ENCODE results near the gene BCL2L14.
A peak's percentile ranks its signal among the peaks of the same experiment; 100 is the strongest.

BCL2L14 gene, protein sequence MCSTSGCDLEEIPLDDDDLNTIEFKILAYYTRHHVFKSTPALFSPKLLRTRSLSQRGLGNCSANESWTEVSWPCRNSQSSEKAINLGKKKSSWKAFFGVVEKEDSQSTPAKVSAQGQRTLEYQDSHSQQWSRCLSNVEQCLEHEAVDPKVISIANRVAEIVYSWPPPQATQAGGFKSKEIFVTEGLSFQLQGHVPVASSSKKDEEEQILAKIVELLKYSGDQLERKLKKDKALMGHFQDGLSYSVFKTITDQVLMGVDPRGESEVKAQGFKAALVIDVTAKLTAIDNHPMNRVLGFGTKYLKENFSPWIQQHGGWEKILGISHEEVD

DNA sequence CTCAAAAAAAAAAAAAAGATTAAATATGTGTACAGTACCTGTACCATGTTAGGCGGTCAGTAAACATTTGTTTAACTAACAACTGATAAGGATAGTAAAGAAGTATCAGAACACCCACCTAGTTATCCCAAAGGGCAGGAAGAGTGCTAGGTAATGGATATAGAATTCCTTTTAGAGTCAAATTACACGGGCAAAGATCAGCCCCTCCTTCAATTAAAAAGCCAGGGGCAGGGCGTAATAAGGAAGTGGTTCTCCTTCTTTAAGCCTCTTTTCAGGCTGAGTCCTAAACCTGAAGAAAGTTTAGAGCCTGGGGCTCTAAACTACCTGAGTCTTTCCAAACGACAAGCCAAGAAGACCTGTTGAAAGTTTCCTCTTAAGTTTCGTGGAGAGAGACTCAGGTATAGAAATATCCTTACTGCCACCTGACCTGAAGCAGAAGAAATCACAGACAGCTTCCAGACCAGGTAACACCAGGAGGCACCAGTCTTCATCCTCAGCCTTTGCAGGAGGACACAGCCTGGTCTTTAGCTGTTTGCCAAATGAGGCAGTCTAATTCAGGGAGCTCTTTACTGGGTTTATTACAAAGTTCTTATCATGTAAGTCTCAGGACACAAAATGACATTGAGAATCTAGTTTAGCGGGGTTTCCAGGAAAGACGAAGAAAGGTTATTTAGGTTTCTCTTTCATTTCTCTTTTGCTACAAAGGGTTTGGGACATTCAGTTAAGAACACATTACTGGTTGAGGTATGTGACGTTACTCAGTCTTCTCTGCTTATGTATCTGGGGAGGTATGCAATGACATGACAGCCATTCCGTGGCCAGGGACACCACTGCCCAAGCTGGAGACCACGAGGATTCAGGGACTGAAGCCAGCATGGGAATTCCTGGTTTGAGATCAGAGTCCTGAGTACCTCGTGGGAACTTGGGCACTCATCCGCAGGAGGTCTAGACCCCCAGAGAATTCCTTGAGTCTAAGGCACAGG lies at the start of gene BCL2L14:
Gene BCL2L14, plus strand, starts transcription at position 266 of the 983 bp plus-strand sequence. CDS start 8,367 bp downstream, outside the sequence.
- DNase-seq = peak; percentile 82

DNA sequence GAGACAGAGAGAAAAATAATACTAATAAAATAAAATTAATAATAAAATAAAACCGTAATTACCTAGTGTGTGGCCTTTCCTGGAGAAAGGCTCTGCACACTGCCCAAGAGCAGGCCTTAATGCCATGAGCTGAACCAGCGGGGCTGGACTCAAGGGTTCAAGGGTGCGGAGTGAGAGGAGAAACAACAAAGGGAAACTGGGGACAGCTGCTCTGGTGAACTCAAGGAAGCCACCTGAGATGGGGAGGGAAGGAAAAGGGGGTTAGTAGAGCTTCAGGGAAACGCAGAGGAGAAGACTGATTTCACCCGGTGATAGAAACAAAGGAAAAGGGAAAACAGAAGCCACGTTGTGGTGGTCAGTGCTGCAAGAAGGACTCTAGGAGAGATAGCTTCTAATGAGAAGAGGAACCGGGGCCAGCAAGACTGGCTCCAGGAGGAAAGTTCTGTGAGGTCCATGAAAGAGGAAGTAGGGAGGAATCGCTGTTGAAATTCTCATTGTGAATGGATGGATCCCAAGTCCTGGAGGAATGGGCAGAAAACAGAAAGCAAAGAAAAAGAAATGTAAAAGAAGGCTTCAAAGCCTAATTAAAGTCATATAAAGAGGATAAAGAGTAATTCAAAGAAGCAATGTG lies 48.3 kb upstream of the BCL2L14 start:
- peak; percentile 86 for DNase-seq

DNA sequence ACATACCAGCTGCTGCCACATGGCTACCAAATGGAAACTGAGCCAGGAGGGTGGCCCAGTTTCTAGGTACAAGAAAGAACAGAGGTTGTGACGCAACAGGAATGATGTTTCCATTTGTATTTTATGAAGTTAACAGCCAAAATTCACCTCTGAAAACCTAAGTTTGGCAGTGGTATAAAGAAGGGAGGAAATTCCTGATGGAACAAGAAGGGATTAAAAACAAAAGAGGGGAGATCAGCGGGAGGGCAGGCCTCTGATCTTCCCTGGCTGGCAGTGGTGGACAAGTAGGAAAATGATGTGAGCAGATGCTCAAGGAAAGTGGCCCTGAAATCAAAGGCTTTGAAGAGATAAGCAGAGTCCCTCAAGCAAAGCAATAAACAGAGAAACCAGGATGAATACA lies 47.3 kb upstream of the BCL2L14 start:
- no peak for DNase-seq

DNA sequence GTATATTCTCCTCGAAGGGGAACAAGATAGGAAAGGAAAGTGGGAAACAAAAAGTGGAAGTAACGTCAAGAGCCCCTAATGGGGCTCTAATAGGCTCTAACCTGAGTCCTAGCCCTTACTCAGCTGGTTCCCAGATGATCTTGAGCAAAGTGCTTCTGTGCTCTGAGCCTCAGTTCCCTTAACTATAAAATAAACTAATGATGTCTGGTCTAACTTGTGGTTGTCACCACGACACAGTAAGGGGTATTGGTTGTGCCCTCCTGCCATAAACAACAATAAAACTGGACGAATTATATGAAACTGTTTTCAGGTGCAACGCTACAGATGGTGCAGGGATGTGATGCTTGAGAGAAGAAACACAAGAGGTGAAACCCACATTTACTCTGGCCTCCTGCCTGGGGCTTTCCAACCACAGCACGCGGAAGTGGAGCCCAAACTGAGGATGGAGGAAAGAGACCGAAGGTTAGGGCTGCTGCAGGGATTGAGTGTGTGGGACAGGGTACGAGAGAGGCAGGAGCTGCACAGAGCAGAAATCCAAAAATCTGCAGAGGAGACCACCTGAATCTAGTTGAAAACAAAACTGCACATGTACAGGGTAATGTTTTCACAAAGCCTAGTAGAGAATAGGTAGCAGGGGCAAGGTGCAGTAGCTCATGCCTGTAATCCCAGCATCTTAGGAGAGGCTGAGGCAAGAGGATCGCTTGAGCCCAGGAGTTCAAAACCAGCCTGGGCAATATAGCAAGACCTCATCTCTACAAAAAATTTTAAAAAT lies 45.6 kb upstream of the BCL2L14 start:
- DNase-seq = peak; percentile 52

DNA sequence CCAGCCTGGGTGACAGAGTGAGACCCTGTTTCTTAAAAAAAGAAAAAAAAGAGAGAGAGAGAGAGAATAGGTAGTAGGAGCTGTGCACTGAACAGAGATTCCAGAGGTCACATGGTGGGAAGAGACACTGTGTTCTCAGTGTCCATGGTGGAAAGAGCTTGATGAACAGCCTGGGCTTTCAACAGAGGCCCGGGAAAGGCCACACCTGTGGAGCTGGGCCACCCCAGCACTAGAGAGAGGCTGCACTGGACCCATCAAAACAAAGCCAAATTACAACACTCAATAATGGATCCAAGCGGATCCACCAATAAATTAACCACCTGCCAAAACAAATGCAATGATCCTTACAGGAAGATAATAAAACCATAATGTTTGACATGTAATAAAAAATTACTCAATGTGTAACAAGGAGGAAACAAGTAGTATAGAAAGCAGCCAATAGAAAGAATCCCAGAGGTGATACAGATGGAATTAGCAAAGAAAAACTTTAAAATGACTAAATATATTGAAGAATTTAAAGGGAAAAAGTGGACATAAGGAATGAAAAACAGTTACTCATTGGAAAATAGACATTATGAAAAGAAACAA lies 44.8 kb upstream of the BCL2L14 start:
- no peak for DNase-seq

DNA sequence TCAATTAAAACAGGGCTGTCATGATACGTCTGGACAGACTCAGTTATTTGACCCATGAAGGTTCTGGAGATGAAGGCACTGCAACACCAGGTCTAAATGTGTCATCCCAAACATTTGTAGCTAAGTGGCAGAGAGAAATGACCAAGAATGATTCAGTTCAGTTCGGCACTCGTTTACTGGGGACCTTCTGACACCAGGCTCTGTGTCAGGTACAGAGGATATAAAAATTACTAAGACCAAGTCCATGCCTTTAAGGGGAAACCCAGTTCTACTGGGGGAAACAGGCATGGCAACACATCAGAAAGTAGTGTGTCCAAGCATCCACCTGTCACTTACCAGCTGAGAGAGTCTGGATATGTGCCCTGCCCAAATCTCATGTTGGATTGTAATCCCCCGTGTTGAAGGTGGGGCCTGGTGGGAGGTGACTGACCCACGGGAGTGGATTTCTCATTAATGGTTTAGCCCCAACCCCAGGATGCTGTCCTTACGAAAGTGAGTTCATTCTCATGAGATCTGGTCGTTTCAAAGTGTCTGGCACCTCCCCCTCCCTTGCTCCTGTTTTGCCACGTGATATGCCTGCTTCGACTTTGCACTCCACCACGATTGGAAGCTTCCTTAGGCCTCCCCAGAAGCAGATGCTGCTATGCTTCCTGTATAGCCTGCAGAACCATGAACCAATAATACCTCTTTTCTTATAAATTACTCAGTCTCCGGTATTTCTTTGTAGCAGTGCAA lies 41.9 kb upstream of the BCL2L14 start:
- DNase-seq = no peak

DNA sequence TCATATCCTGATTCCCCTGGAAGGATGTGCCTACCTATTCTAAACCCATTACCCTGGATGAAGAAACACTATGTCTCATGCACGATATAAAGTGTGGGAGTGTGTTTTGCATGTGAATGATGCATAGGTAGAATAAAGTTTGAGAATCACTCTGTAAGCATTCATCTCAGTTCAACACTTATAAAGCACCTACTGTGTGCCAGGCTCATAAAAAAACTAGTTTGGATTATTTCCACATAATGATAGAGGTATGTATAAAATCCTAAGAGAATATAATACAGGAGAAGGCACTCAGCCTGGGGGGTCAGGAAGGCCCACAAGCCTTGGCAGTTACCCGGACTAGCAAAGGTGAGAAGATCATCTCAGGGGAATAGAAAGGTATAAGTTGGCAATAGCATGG lies 41.1 kb upstream of the BCL2L14 start:
- no peak for DNase-seq

DNA sequence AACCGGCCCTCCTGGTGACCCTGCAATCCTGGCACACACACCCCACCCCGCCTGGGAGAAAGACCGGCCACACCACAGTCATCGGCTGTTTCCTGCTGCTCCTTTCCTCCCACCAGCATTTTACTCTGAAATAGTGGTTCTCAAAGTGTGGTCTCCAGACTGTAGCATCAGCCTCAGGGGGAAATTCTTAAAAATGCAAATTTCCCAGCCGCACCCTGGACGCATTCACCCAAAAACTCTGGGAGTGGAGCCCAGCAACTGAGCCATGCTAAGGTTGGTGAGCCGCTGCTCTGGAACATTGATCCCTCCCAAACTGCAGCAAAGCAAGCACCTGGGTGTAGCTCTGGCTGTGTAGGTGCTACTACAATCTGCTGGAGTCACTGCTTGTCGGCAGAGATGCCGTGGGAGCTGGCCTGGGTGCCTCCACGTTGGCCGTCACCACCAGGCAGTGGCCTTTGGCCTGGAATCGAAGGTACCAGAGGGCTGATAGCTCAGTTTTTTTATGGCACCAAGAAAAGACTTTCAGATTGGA lies 38.4 kb upstream of the BCL2L14 start:
- peak; percentile 32 for DNase-seq

DNA sequence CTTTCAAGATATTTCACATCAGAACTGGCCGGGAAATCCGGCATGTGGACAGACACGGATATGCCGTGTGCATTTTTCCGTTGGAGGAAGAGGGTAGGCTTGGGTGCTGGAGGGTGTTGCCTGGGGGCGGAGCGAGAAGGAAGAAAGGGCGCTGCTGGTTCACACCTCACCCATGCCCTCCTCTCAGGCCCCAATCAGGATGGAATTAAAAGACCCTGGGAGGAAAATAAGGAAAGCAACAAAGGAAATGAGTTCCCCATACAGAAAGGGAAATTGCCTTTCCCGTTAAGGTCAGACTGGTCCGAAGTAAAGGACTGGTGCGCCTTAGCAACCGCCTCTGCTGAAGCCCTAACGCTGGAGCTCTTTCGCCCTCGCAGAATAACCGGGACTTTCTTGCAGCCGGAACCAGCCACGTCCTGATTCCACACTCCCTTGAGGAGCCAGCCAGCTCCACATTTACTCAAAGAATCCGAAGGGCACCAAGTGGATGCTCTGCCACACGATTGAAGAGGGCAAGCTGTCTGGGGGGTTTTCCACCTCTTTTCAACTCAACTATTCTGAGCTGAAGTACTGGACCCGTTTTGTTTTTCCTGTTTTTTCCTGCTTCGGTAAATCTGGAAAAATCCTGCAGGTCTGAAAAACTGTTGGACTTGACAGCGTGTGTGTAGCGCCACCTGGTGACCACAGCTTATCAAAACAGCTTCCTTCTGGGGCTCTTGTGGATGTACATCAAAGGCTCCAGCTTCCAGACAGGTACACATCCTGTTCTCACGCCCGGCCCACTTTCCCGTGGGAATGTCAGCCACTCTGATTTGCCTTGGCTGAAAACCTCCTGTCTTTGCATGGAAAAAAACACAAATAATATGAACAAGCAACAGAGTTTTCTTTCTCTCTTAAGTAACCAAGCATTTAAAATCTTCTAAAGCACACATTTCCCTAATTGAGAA lies 37.6 kb upstream of the BCL2L14 start:
- peak; percentile 80 for DNase-seq

DNA sequence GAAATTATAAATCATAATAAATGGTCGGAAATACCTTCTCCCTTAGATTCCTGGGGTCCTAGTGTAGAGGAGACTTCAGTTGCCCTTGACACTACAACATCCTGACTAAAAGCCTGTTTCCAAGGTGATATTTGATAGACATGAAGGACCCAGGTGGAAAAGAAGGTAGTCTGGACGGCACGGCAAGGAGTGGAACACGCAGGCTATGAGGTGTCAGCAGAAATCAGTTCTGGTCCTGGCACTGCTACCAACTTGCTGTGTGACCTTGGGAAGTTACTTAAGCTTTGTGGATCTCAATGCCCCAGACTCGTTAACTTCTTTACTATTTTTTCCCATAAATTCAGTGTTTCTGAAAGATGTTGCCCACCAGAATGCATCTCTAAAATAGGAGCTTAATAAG lies 36.9 kb upstream of the BCL2L14 start:
- DNase-seq = no peak

DNA sequence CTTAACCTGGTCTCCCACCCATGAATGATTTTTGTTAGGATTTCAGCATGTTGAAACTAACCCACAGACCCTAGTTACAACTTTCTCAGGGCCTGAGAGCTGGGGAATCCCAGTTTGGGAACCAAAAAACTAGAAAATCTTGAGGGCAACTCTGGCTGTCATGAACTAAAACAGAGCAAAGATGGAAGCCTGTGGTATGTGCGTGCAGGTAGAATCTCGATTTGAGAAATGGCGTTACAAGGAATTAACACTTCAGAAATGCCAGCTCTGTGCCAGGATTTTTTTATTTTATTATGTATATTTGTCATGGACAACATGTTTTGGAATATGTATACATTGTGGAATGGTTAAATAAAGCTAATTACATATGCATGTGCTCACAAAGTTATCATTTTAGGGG lies 36.4 kb upstream of the BCL2L14 start:
- DNase-seq = no peak

DNA sequence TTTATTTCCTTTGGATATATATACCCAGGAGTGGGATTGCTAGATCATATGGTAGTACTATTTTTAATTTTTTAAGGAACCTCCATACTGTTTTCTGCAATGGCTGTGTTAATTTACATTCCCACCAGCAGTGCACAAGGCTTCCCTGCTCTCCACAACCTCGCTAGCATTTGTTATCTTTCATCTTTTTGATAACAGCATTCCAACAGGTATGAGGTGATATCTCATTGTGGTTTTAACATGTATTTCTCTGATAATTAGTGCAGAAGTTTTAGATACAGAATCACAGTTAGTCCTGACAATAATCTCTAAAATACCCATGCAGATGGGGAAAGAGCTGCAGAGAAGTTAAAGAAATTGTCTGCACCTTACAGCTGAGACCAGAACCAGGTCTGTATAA lies 35.5 kb upstream of the BCL2L14 start:
- DNase-seq = no peak

DNA sequence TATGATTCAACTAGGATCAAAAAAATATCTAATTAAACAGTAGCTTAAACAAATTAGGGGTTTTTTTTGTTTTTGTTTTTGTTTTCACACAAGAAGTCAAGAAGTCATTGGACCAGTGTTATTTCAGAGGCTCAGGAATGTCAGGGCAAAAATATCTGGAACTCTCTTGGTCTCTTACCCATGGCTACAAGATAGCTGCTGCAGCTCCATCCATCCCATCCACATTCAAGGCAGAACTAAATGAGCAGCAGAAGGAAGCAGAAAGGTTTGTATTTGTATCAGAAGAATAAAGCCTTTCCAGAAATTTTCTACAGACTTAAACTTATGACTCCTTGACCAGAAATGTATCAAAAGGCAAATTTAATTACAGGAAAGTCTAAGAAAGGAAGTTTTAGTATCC lies 33.8 kb upstream of the BCL2L14 start:
- DNase-seq = no peak

DNA sequence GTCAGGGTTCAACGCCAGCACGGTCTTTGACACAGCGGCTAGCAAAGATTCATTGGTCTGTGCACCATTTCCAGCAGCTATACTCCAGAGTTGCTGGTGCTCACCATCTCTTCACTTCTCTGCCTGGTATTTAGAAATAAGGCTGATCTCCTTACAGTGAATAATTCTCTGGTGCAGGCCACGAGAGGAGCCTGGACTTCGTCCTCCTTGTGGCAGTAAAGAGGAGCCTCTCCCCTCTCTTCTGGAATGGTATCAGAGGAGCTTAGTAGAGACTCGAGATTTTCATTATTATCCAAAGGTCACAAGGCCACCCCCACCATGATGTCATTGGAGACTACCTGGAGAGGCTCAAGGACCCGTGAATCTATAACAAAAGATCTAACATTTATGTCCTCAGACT lies 30.8 kb upstream of the BCL2L14 start:
- no peak for DNase-seq

DNA sequence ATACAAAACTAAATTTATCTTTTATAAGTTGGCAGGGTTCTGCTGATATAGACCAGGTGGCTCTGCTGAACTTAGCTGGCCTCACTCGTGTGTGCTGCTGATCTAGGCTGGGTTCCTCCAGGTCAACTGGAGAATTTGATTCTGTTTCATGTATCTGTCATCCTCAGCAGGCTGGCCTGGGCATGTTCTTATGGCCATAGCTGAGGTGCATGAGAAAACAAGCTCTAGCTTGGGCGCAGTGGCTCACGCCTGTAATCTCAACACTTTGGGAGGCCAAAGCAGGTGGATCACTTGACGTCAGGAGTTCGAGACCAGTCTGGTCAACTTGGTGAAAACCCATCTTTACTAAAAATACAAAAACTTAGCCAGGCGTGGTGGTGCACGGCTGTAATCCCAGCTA lies 24.3 kb upstream of the BCL2L14 start:
- no peak for DNase-seq

DNA sequence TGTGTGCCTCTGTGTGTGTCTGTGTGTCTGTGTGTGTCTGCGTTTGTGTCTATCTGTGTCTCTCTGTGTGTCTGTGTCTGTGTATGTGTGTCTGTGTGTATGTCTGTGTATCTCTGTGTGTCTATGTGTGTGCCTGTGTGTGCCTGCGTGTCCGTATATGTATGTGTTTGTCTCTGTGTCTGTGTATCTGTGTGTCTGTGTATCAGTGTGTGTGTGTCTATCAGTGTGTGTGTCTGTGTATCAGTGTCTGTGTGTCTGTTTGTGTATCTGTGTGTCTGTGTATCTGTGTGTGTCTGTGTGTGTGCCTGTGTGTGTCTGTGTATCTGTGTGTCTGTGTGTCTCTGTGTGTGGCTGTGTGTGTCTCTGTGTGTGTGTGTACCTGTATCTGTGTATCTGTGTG lies 23.1 kb upstream of the BCL2L14 start:
- no peak for DNase-seq

DNA sequence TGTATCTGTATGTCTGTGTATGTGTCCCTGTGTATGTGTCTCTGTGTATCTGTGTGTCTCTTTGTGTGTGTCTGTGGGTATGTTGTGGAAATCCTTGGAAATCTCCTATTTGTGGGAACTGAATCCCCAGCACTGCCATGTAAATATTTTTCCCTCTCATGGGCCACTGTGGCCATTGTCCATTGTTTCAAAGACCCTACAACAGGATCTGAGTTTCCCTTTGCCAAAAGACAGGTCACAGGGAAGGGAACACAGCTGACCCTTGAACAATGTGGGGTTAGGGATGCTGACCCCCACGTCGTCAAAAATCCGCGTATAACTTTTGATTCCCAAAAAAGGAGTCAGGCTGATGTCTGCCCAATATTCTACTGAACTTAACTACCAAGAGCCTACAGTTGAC lies 22.5 kb upstream of the BCL2L14 start:
- DNase-seq = no peak

DNA sequence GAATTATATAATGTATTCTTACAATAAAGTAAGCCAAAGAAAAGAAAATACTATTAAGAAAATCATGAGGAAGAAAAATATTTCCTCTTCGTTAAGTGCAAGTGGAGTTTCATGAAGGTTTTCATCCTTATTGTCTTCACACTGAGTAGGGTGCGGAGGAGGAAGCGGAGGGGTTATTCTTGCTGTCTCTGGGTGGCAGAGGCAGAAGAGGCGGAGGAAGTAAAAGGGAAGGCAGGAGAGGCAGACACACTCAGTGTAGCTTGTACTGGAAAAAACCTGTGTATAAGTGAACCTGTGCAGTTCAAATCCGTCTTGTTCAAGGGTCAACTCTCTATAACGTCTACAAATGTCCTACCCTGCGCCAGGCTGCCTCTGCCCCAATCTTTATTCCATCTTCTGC lies 22.0 kb upstream of the BCL2L14 start:
- no peak for DNase-seq

DNA sequence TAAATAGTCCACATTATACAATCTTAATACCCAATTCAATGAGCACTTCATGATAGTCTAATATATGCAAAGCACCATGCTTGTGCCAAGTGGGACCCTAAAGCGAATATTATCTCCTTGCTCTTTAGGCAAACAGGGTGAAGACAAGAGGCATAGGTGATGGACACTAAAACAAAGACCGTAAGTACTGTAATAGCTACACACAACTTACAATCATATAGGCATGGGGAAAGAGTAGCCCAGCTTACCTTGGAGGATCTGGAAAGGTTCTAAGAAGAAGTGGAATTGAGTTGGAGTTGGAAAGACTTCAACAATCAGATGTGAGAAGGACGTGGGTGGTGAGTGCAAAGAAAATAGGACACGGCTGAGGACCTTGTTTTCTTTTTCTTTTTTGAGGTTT lies 19.1 kb upstream of the BCL2L14 start:
- no peak for DNase-seq

DNA sequence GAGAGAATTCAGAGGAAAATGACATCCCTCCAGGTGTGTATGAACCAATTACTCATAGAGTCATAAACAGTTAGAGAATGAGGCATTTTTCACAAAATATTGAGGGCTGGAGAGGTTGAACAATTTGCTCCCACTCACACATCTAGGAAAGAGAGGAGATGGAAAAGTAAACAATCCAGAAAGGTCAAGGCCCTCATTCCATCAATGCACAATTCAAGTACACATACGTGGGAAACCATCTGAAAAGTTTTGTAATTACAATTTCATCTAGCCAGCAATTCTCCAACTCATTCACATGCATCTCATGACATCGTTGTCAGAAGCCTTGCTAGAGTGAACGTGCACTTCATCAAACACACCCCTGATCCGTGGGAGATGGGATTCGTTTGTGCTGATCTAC lies 15.7 kb upstream of the BCL2L14 start:
- DNase-seq = no peak

Measured in suppressor macrophage treated with lipopolysaccharide for 4 hours (primary cell).